Measurements from ENCODE around the gene PYROXD2. TPM values are rescaled to one million over a fixed set of nuclear protein-coding genes. Genes with fewer than 3 reads are reported as not detected.

The PYROXD2 gene
- total and polyA plus RNA-seq, 7 experiments from 2014 or later, result 5.6 to 37.1 (median 19.8) TPM

DNA sequence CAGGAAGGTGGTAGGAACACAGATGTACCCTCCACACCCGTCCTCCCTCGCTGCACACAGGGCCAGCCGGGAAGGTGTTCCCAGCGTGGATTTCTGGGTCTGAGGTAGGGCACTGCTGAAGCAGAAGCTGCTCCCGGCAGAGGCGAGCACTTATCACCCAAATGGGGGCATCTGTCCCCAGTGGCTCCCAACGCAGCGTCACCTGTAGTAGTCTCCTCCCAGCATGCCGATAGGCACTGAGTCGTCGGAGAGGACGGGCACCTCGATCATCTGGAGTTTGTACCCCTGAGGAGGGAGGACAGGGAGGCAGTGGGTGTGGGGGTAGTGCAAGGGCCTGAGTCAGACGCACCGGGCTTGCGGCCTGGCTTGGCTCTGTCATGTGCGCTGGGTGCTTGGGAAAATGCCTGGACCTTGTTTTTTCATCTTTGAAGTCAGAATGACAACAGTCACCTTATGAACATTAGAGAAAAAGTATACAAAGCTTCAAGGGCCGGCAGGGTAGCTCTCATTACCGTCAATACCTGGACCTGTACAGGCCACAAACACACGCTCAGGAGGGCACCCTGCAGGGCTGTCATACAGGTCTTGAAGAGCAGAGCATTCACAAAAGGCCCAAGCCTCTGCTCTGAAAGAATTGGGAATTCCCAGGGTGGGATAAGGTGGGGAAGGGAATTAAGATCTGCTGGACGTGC lies 3.1 kb upstream of the PYROXD2 start:
- H3K9me3 ChIP-seq (ENCODE audit: control insufficient read depth in 2 of 3, low read length in 3 of 3), result no peaks in the 10 kb centered on the region
- DNase-seq (no peak), ATAC-seq (no peak)
- intact Hi-C loops (cut with micrococcal nuclease), result no loop called here
- Mint-ChIP-seq H3K9me3 (no peaks in the 10 kb centered on the region), H3K27me3 (no peaks in the 10 kb centered on the region), H3K36me3 (peaks cover 0 to 18% (median 4%) of the 10 kb centered on the region in 5 donors), H3K4me1 (peaks cover 12 to 23% (median 17%) of the 10 kb centered on the region in 7 donors), H3K4me3 (no peak overlapping the region), H3K27ac (peak overlapping the region in 1 of 9 donors; percentile 38)
- no peaks in the 10 kb centered on the region for H3K27me3 ChIP-seq (ENCODE audit: control insufficient read depth in 2 of 2, insufficient read depth in 2 of 2, low read length in 2 of 2)
- CTCF ChIA-PET, result no interaction called here
- H3K4me3 ChIP-seq (ENCODE audit: low read length), result no peak overlapping the region
- peaks cover 0 to 13% of the 10 kb centered on the region in 2 donors for H3K4me1 ChIP-seq (ENCODE audit: control insufficient read depth in 2 of 2, insufficient read depth in 2 of 2, low read length in 2 of 2)
- POLR2A ChIA-PET, result no interaction called here
- H3K27ac ChIP-seq (ENCODE audit: low read depth, low read length), result no peak overlapping the region
- H3K36me3 ChIP-seq (ENCODE audit: control insufficient read depth in 2 of 3, insufficient read depth in 3 of 3, low read length in 3 of 3), result peaks cover 0 to 52% (median 7%) of the 10 kb centered on the region in 3 experiments

DNA sequence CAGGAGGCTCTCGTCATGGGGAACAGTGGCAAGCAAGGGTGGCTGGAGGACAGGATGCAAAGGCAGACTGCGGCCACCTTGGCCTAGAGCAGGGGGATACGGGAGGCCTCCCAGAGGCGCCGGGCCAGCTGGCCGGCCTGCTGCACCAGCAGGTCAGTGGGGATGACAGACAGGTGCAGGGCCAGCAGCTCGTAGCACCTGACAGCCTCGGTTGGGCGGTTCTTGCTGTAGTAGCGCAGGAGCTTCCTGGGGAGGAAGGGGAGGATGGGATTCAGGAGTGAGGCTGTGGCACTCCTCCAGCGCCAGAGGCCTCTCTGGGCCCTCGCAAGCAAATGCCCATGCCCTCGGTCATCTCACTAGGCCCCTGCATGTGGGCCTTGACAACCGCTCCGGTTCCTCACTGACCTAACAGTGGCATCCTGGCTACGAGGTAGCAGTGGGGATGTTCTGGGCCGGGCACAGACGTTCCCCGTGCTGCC lies 2.5 kb upstream of the PYROXD2 start:
- H3K27ac Mint-ChIP-seq, result peak overlapping the region in 2 of 9 donors; percentile 34 to 41
- H3K36me3 ChIP-seq (ENCODE audit: control insufficient read depth in 2 of 3, insufficient read depth in 3 of 3, low read length in 3 of 3), result peaks cover 0 to 46% (median 7%) of the 10 kb centered on the region in 3 experiments
- H3K27me3 Mint-ChIP-seq, result no peaks in the 10 kb centered on the region
- ChIA-PET CTCF (no interaction called here), POLR2A (no interaction called here)
- H3K36me3 Mint-ChIP-seq, result peaks cover 0 to 18% (median 4%) of the 10 kb centered on the region in 5 donors
- no peaks in the 10 kb centered on the region for H3K9me3 Mint-ChIP-seq
- peaks cover 12 to 29% (median 23%) of the 10 kb centered on the region in 7 donors for H3K4me1 Mint-ChIP-seq
- H3K4me1 ChIP-seq (ENCODE audit: control insufficient read depth in 2 of 2, insufficient read depth in 2 of 2, low read length in 2 of 2), result peaks cover 0 to 13% of the 10 kb centered on the region in 2 donors
- no peak overlapping the region for H3K4me3 ChIP-seq (ENCODE audit: low read length)
- H3K4me3 Mint-ChIP-seq, result no peak overlapping the region
- ATAC-seq (no peak), DNase-seq (no peak)
- H3K27me3 ChIP-seq (ENCODE audit: control insufficient read depth in 2 of 2, insufficient read depth in 2 of 2, low read length in 2 of 2), result no peaks in the 10 kb centered on the region
- intact Hi-C loops (cut with micrococcal nuclease), result no loop called here
- H3K27ac ChIP-seq (ENCODE audit: low read depth, low read length), result no peak overlapping the region
- no peaks in the 10 kb centered on the region for H3K9me3 ChIP-seq (ENCODE audit: control insufficient read depth in 2 of 3, low read length in 3 of 3)

DNA sequence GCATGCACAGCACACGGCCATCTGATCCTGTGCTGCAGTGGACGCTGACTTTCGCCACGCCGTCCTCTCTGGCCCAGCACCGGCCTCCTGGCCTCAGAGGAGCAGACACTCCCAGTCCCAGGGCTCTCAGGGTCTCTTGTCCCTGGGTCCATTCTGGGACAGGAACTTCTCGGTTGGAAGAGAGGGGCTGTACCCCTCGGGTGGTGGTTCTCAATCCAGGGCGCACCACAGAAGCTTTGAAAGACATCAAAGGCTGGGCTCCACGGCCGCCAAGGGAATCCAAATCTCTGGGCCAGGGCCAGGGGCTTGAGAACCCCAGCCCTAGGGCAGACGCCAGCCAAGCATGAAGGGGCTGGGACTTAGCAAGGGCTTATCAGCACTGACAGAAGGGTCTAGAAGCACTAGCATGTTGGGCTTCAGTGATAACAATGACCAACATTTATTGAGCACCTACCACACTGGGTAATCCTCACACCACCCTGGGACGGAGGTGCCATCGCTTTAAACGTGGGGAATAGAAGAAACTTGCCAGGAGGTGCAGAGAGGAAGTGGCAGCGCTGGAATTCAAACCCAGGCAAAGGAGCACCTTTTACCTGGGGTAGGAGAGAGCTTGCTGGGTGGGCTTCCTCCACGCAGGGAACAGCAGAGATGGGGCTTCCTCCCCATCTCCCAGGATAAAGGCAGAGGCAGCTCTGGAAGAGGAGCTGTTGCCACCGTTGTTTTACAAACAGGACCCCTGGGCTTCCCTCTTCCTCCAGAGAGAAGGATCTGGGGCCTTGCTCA lies 1.8 kb upstream of the PYROXD2 start:
- ChIA-PET CTCF (no interaction called here), POLR2A (no interaction called here)
- Mint-ChIP-seq H3K27me3 (no peaks in the 10 kb centered on the region), H3K9me3 (no peaks in the 10 kb centered on the region), H3K4me1 (peaks cover 12 to 34% (median 25%) of the 10 kb centered on the region in 7 donors), H3K36me3 (peaks cover 0 to 16% (median 4%) of the 10 kb centered on the region in 5 donors), H3K4me3 (no peak overlapping the region), H3K27ac (peak overlapping the region in 7 of 9 donors; percentile 65 to 96 (median 89))
- ATAC-seq (no peak), DNase-seq (no peak)
- Histone ChIP-seq H3K27me3 (ENCODE audit: control insufficient read depth in 2 of 2, insufficient read depth in 2 of 2, low read length in 2 of 2) (no peaks in the 10 kb centered on the region), H3K27ac (ENCODE audit: low read depth, low read length) (no peak overlapping the region), H3K9me3 (ENCODE audit: control insufficient read depth in 2 of 3, low read length in 3 of 3) (no peaks in the 10 kb centered on the region), H3K4me1 (ENCODE audit: control insufficient read depth in 2 of 2, insufficient read depth in 2 of 2, low read length in 2 of 2) (peaks cover 0 to 13% of the 10 kb centered on the region in 2 donors), H3K36me3 (ENCODE audit: control insufficient read depth in 2 of 3, insufficient read depth in 3 of 3, low read length in 3 of 3) (peaks cover 0 to 42% (median 7%) of the 10 kb centered on the region in 3 experiments), H3K4me3 (ENCODE audit: low read length) (no peak overlapping the region)
- intact Hi-C loops (cut with micrococcal nuclease), result no loop called here

DNA sequence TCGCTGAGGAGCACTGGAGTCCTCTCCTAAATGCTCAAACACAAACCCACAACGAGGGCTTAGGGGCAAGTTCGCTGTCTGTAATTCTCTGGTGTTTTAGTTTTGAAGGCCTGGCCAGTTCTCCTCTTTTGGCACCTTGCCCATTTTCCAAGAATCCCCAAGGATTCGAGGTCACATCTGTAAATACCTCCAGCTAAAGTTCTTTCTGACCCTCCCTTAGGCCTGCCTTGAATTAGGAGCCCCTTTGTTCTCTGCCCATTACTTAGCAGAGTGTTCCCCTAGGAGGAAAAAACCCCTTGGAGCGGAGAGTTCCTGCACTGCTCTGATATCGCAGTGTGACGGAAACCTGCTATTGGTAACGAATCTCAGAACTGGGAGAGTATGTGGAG lies 743 bp upstream of the PYROXD2 start:
- intact Hi-C loops (cut with micrococcal nuclease), result loop anchor here in 1 of 2 donors (1.0 kb wide), 2 partner anchors 31 to 281 kb away; partner anchors contain the start of genes HPS1 and R3HCC1L
- ATAC-seq (no peak), DNase-seq (no peak)
- peak overlapping the region in 8 of 9 donors; percentile 65 to 96 (median 87) for H3K27ac Mint-ChIP-seq
- H3K4me3 Mint-ChIP-seq, result peak overlapping the region in 8 of 10 donors; percentile 19 to 98 (median 66)
- Histone ChIP-seq H3K27ac (ENCODE audit: low read depth, low read length) (peak overlapping the region; percentile 69), H3K9me3 (ENCODE audit: control insufficient read depth in 2 of 3, low read length in 3 of 3) (no peaks in the 10 kb centered on the region), H3K27me3 (ENCODE audit: control insufficient read depth in 2 of 2, insufficient read depth in 2 of 2, low read length in 2 of 2) (no peaks in the 10 kb centered on the region), H3K36me3 (ENCODE audit: control insufficient read depth in 2 of 3, insufficient read depth in 3 of 3, low read length in 3 of 3) (peaks cover 0 to 32% (median 7%) of the 10 kb centered on the region in 3 experiments), H3K4me3 (ENCODE audit: low read length) (no peak overlapping the region), H3K4me1 (ENCODE audit: control insufficient read depth in 2 of 2, insufficient read depth in 2 of 2, low read length in 2 of 2) (peaks cover 0 to 13% of the 10 kb centered on the region in 2 donors)
- CTCF ChIA-PET, result no interaction called here
- H3K27me3 Mint-ChIP-seq, result no peaks in the 10 kb centered on the region
- POLR2A ChIA-PET, result interaction anchor here (0.8 to 1.3 kb wide), 3 partner anchors 8 to 30 kb away, joined by 3 to 4 read pairs (median 4); no protein-coding TSS in a partner anchor
- H3K9me3 Mint-ChIP-seq, result no peaks in the 10 kb centered on the region
- H3K36me3 Mint-ChIP-seq, result peaks cover 0 to 11% (median 4%) of the 10 kb centered on the region in 5 donors
- H3K4me1 Mint-ChIP-seq, result peaks cover 12 to 42% (median 25%) of the 10 kb centered on the region in 7 donors

DNA sequence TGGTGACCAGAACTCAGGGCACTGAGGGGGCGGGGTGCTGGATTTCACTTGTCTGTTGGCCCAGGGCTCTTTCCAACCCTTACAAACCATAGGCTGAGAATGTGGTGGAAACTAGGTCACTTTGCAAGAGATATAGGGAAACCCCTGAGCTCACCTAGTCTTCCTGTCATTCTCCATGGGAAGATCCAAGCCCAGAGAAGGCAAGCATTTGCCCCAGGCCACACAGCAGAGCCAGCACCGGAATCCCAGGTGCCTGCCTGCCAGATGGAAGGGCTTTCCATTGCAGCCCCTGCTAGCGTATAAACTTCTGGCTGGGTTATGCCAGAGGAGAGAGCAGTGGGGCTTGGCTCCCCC lies 427 bp downstream of the PYROXD2 start:
- POLR2A ChIA-PET, result interaction anchor here (0.9 to 1.3 kb wide), 3 partner anchors 9 to 31 kb away, joined by 3 to 5 read pairs (median 4); no protein-coding TSS in a partner anchor
- CTCF ChIA-PET, result no interaction called here
- Mint-ChIP-seq H3K27ac (peak overlapping the region; percentile 85 to 98 (median 94)), H3K4me3 (peak overlapping the region; percentile 90 to 99 (median 96)), H3K4me1 (peaks cover 12 to 42% (median 25%) of the 10 kb centered on the region in 7 donors), H3K27me3 (no peaks in the 10 kb centered on the region), H3K9me3 (no peaks in the 10 kb centered on the region), H3K36me3 (peaks cover 0 to 9% (median 4%) of the 10 kb centered on the region in 5 donors)
- DNase-seq (no peak), ATAC-seq (no peak)
- no peaks in the 10 kb centered on the region for H3K9me3 ChIP-seq (ENCODE audit: control insufficient read depth in 2 of 3, low read length in 3 of 3)
- intact Hi-C loops (cut with micrococcal nuclease), result no loop called here
- H3K4me1 ChIP-seq (ENCODE audit: control insufficient read depth in 2 of 2, insufficient read depth in 2 of 2, low read length in 2 of 2), result peaks cover 0 to 13% of the 10 kb centered on the region in 2 donors
- H3K27ac ChIP-seq (ENCODE audit: low read depth, low read length), result peak overlapping the region; percentile 69
- H3K27me3 ChIP-seq (ENCODE audit: control insufficient read depth in 2 of 2, insufficient read depth in 2 of 2, low read length in 2 of 2), result no peaks in the 10 kb centered on the region
- peaks cover 0 to 29% (median 3%) of the 10 kb centered on the region in 3 experiments for H3K36me3 ChIP-seq (ENCODE audit: control insufficient read depth in 2 of 3, insufficient read depth in 3 of 3, low read length in 3 of 3)
- peak overlapping the region; percentile 58 for H3K4me3 ChIP-seq (ENCODE audit: low read length)

DNA sequence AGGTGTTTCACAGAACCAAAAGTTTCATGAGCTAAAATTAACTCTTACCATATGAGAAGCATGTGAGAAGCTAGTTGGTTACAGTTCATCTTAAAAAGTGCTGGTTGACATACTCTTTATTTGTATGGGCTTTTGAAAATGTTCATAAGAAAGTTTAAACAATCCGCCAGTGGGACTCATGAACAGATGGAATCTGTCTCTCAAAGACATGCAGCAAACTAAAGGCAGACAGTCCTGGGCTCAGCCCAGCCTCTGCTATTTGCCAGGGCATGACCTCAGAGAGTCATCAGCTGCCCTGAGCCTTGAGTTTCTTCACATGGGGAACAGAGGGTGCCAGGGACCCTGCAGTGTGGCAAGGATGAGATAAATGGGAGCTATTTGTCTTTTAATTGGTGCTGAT lies 3.2 kb downstream of the PYROXD2 start:
- ChIA-PET POLR2A (no interaction called here), CTCF (no interaction called here)
- Histone ChIP-seq H3K36me3 (ENCODE audit: control insufficient read depth in 2 of 3, insufficient read depth in 3 of 3, low read length in 3 of 3) (peaks cover 0 to 4% (median 0%) of the 10 kb centered on the region in 3 experiments), H3K27me3 (ENCODE audit: control insufficient read depth in 2 of 2, insufficient read depth in 2 of 2, low read length in 2 of 2) (no peaks in the 10 kb centered on the region), H3K9me3 (ENCODE audit: control insufficient read depth in 2 of 3, low read length in 3 of 3) (no peaks in the 10 kb centered on the region), H3K4me1 (ENCODE audit: control insufficient read depth in 2 of 2, insufficient read depth in 2 of 2, low read length in 2 of 2) (peaks cover 0 to 13% of the 10 kb centered on the region in 2 donors), H3K27ac (ENCODE audit: low read depth, low read length) (no peak overlapping the region), H3K4me3 (ENCODE audit: low read length) (no peak overlapping the region)
- Mint-ChIP-seq H3K27ac (peak overlapping the region in 2 of 9 donors; percentile 20 to 37), H3K9me3 (no peaks in the 10 kb centered on the region), H3K27me3 (no peaks in the 10 kb centered on the region), H3K4me1 (peaks cover 15 to 42% (median 25%) of the 10 kb centered on the region in 7 donors), H3K4me3 (no peak overlapping the region), H3K36me3 (peaks cover 0 to 10% (median 0%) of the 10 kb centered on the region in 5 donors)
- DNase-seq, result no peak
- no peak for ATAC-seq
- intact Hi-C loops (cut with micrococcal nuclease), result no loop called here
